Measurements from ENCODE around the gene IP6K2. TPM values are rescaled to one million over a fixed set of nuclear protein-coding genes. Genes with fewer than 3 reads are reported as not detected.

The IP6K2 gene
- total and polyA plus RNA-seq, 10 donors = 62.1 to 105 (median 77.0) TPM

DNA sequence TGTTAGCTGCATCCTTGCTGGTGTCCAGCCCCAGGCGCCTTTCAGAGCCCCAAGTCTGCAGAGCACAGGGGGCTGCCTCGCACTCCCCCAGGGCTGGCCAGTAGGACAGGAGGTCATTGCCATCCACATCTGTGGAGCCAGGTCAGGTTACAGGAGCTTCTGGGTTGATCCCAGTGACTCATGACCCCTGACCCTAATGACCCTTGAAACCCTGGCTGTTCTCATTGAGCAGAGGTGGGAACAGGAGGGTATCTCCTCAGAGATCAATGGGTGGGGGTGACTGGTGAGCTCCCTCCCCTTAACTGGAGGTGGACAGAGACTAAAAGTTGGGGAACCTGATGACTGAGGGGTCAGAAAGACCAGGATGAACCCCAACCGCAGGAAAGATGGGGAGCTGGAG is 75.6 kb downstream of the IP6K2 start:
- Histone ChIP-seq H3K4me1 (peaks cover under 1 to 9% (median 4%) of the 10 kb centered on the region in 6 donors), H3K9me3 (no peaks in the 10 kb centered on the region), H3K27ac (no peak overlapping the region), H3K27me3 (replicated peaks in 1 of 7) (peaks cover 0 to 6% (median 0%) of the 10 kb centered on the region in 7 donors), H3K4me3 (no peak overlapping the region), H3K36me3 (no peaks in the 10 kb centered on the region)
- DNase-seq = no peak
- TF ChIP-seq POLR2AphosphoS5 (IDR thresholded peaks at IDR 0.05) (no peak), POLR2A (IDR thresholded peaks at IDR 0.05) (no peak)
- TF ChIP-seq, protein P1, sequence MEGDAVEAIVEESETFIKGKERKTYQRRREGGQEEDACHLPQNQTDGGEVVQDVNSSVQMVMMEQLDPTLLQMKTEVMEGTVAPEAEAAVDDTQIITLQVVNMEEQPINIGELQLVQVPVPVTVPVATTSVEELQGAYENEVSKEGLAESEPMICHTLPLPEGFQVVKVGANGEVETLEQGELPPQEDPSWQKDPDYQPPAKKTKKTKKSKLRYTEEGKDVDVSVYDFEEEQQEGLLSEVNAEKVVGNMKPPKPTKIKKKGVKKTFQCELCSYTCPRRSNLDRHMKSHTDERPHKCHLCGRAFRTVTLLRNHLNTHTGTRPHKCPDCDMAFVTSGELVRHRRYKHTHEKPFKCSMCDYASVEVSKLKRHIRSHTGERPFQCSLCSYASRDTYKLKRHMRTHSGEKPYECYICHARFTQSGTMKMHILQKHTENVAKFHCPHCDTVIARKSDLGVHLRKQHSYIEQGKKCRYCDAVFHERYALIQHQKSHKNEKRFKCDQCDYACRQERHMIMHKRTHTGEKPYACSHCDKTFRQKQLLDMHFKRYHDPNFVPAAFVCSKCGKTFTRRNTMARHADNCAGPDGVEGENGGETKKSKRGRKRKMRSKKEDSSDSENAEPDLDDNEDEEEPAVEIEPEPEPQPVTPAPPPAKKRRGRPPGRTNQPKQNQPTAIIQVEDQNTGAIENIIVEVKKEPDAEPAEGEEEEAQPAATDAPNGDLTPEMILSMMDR (IDR thresholded peaks at IDR 0.05 in 8 of 11, conservative IDR thresholded peaks at IDR 0.05 in 3 of 11) = no peak
- intact Hi-C loops (cut with DNase I; ENCODE audit: low total_unique reads) = no loop called here
- WGBS, 5 donors = 87 to 97% (median 93%) methylated on average over 3 of the region's 3 CpGs

DNA sequence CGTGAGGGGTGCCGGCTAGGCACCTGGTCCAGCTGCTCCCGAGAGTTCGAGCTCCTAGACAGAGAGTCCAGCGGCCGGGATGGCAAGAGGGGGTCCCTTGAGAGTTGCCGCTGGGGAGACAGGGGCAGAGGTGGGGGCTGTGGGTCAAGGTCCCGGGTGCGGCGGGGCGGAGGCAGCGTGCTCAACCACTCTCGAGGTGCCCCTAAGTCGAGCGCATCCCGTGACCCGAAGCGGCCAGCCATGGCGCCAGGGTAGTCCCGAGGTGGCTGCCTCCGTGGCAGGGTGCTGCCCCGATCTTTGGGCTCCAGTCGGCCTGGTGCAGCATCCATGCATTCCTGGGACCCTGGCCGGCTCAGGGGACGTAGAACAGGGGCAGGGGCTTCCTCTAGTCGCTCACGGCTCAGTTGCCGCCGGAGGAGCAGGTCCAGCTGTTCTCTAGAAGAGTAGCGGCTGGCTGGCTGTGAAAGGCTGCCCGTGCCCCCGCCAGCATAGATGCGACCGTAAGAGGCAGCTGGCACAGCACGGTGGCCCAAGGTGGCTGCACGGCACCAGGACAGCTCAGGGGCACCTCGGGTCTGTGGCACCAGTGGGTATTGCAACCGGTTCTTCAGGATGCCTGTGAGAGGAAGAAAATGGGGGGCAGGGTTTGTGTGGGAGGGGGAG is 76.9 kb downstream of the IP6K2 start:
- H3K36me3 ChIP-seq = no peaks in the 10 kb centered on the region
- no peak overlapping the region for H3K27ac ChIP-seq
- TF ChIP-seq POLR2AphosphoS5 (IDR thresholded peaks at IDR 0.05) (no peak), POLR2A (IDR thresholded peaks at IDR 0.05) (no peak)
- TF ChIP-seq, protein P1 (IDR thresholded peaks at IDR 0.05 in 8 of 11, conservative IDR thresholded peaks at IDR 0.05 in 3 of 11) = no peak
- H3K4me1 ChIP-seq = peaks cover 5 to 16% (median 14%) of the 10 kb centered on the region in 6 donors
- DNase-seq = no peak
- WGBS, 5 donors = 86 to 91% (median 90%) methylated on average over 16 to 38 of the region's 38 CpGs
- intact Hi-C loops (cut with DNase I; ENCODE audit: low total_unique reads) = no loop called here
- H3K4me3 ChIP-seq = no peak overlapping the region
- no peaks in the 10 kb centered on the region for H3K9me3 ChIP-seq
- H3K27me3 ChIP-seq (replicated peaks in 1 of 7) = peaks cover 0 to 6% (median 0%) of the 10 kb centered on the region in 7 donors

Small RNA genes lying within 50 kb of the gene (microRNA-seq; reads per million reads assigned to microRNA genes)
- gene MIR4793 = 0 reads per million in 3 donors

Small RNA genes lying within 50 kb of the gene (small RNA-seq; reads per million reads assigned to genes)
- gene AC141002.1 = 0 reads per million in 4 donors

Other genes with a start within 250 kb of the IP6K2 start
- gene SHISA5, start 213.0 kb downstream of the IP6K2 start, total RNA-seq = 100 to 1,000 TPM; 154 to 227 (median 182) TPM
- 100 to 1,000 TPM in 1 of 3 donors, 10 to 100 TPM in 2; 80.2 to 132 (median 85.6) TPM for gene SHISA5, start 213.0 kb downstream of the IP6K2 start, polyA plus RNA-seq
- gene PFKFB4, start 160.4 kb downstream of the IP6K2 start, total RNA-seq = 10 to 100 TPM; 11.0 to 43.1 (median 22.8) TPM
- 1 to 10 TPM; 2.0 to 4.8 (median 3.8) TPM for gene PFKFB4, start 160.4 kb downstream of the IP6K2 start, polyA plus RNA-seq
- gene UCN2, start 153.4 kb downstream of the IP6K2 start, total RNA-seq = under 1 TPM in 5 of 7 donors, not detected in 2; 0.20 to 0.60 (median 0.51) TPM
- gene UCN2, start 153.4 kb downstream of the IP6K2 start, polyA plus RNA-seq = under 1 TPM; 0.21 to 0.61 (median 0.45) TPM
- gene COL7A1, start 121.9 kb downstream of the IP6K2 start, total RNA-seq = 10 to 100 TPM in 5 of 7 donors, 1 to 10 TPM in 2; 8.6 to 33.7 (median 13.5) TPM
- gene COL7A1, start 121.9 kb downstream of the IP6K2 start, polyA plus RNA-seq = 100 to 1,000 TPM in 2 of 3 donors, 10 to 100 TPM in 1; 39.7 to 144 (median 110) TPM
- gene UQCRC1, start 107.6 kb downstream of the IP6K2 start, total RNA-seq = 100 to 1,000 TPM; 126 to 222 (median 130) TPM
- gene UQCRC1, start 107.6 kb downstream of the IP6K2 start, polyA plus RNA-seq = 100 to 1,000 TPM in 1 of 3 donors, 10 to 100 TPM in 2; 88.6 to 128 (median 92.6) TPM
- not detected for gene TMEM89, start 95.5 kb downstream of the IP6K2 start, total RNA-seq
- gene TMEM89, start 95.5 kb downstream of the IP6K2 start, polyA plus RNA-seq = under 1 TPM in 2 of 3 donors, not detected in 1; 0.42 to 0.46 TPM
- 10 to 100 TPM; 18.0 to 59.7 (median 23.1) TPM for gene SLC26A6, start 81.8 kb downstream of the IP6K2 start, total RNA-seq
- gene SLC26A6, start 81.8 kb downstream of the IP6K2 start, polyA plus RNA-seq = 10 to 100 TPM in 2 of 3 donors, 1 to 10 TPM in 1; 8.5 to 21.6 (median 17.1) TPM
- 1 to 10 TPM in 6 of 7 donors, under 1 TPM in 1; 0.56 to 2.7 (median 1.8) TPM for gene CELSR3, start 54.3 kb downstream of the IP6K2 start, total RNA-seq
- gene CELSR3, start 54.3 kb downstream of the IP6K2 start, polyA plus RNA-seq = 1 to 10 TPM in 2 of 3 donors, under 1 TPM in 1; 0.89 to 2.5 (median 2.0) TPM
- 10 to 100 TPM; 13.5 to 33.9 (median 19.9) TPM for gene NCKIPSD, start 31.3 kb downstream of the IP6K2 start, total RNA-seq
- 10 to 100 TPM in 1 of 3 donors, 1 to 10 TPM in 2; 5.9 to 10.3 (median 6.3) TPM for gene NCKIPSD, start 31.3 kb downstream of the IP6K2 start, polyA plus RNA-seq
- gene PRKAR2A, start 130.7 kb upstream of the IP6K2 start, total RNA-seq = 10 to 100 TPM; 15.3 to 38.5 (median 26.3) TPM
- gene PRKAR2A, start 130.7 kb upstream of the IP6K2 start, polyA plus RNA-seq = 1 to 10 TPM; 4.8 to 8.3 (median 5.0) TPM
- gene SLC25A20, start 181.7 kb upstream of the IP6K2 start, total RNA-seq = 10 to 100 TPM; 13.0 to 51.2 (median 26.8) TPM
- gene SLC25A20, start 181.7 kb upstream of the IP6K2 start, polyA plus RNA-seq = 10 to 100 TPM; 16.1 to 31.7 (median 17.0) TPM
- 100 to 1,000 TPM in 4 of 7 donors, 10 to 100 TPM in 3; 92.3 to 112 (median 101) TPM for gene ARIH2, start 201.6 kb upstream of the IP6K2 start, total RNA-seq
- gene ARIH2, start 201.6 kb upstream of the IP6K2 start, polyA plus RNA-seq = 10 to 100 TPM; 25.2 to 53.3 (median 32.3) TPM